Esophagus squamous epithelium (tissue), 5 donors: ENCODE data around the gene FZD10. TPM values are rescaled to one million over a fixed set of nuclear protein-coding genes. Genes with fewer than 3 reads are reported as not detected.

ENCODE experiments used
- DNase-seq: peaks from one replicate; lab custom pipeline; 2025; lab: John Stamatoyannopoulos, UW
- H3K27ac ChIP-seq, 4 donors: fragments of 200-600 bp; sonication (generic); one replicate each; pipeline ENCODE4 v1.5.1; 2016 to 2019; ENCODE audit warnings: mild to moderate bottlenecking in 1 of 4
- H3K27me3 ChIP-seq, 4 donors: fragments of 200-600 bp; sonication (generic); 1 replicate in 3 of 4; 2 replicates in 1 of 4; pipeline versions ENCODE4 v1.5.1 to v1.6.0; 2017 to 2021; ENCODE audit warnings: antibody characterized with exemption in 1 of 4
- H3K36me3 ChIP-seq, 3 donors: fragments of 200-600 bp; sonication (generic); one replicate each; pipeline ENCODE4 v1.5.1; 2016 to 2019
- H3K4me1 ChIP-seq, 3 donors: fragments of 200-600 bp; sonication (generic); one replicate each; pipeline ENCODE4 v1.5.1; 2017 to 2019
- H3K4me3 ChIP-seq, 4 donors: fragments of 200-600 bp; sonication (generic); 1 replicate in 3 of 4; 2 replicates in 1 of 4; pipeline ENCODE4 v1.5.1; 2016 to 2019; ENCODE audit warnings: mild to moderate bottlenecking in 2 of 4, moderate library complexity in 1 of 4
- H3K9me3 ChIP-seq, 3 donors: fragments of 200-600 bp; sonication (generic); one replicate each; pipeline ENCODE4 v1.5.1; 2016 to 2019
- CTCF ChIP-seq, 6 experiments: fragments of 450-650 bp in 4 of 6; fragments of 200-600 bp in 2 of 6; sonication (generic) in 2 of 6; IDR thresholded peaks; one replicate each; pipeline ENCODE4 v1.5.1; 2016 to 2019; ENCODE audit warnings: antibody characterized with exemption in 6 of 6, mild to moderate bottlenecking in 4 of 6, moderate library complexity in 4 of 6
- POLR2A ChIP-seq, 4 donors: fragments of 450-650 bp; IDR thresholded peaks; one replicate each; pipeline ENCODE4 v1.6.1; 2017; ENCODE audit warnings: antibody characterized with exemption in 4 of 4, mild to moderate bottlenecking in 4 of 4, moderate library complexity in 3 of 4
- WGBS, 2 donors: methylation state at CpG; one replicate each; pipeline ENCODE4 v1.1.5; 2018; 5-methylcytosine and 5-hydroxymethylcytosine counted together
- intact Hi-C: fragments of 100-400 bp; cut with DNase I; formaldehyde crosslinking; loops from one replicate; pipeline ENCODE4 v1.15.0; 2022
- total RNA-seq, 4 donors: library from RNA; depleted of rRNA; stranded (reverse); fragments of >200 nt; gene quantifications; one replicate each; pipeline ENCODE4 v1.1.0, GENCODE V29; 2016
- donor health status: DM: yes; HTN: yes; CAD: no.

FZD10 gene
- total RNA-seq, 4 donors from 2014 or later, result 7.2 to 16.3 (median 11.6) TPM

GRCh38 chr12:130141901-130142683 is 20.2 kb upstream of the FZD10 start:
- Histone ChIP-seq H3K36me3 (no peaks in the 10 kb centered on the region), H3K27me3 (peaks cover 0 to 14% (median 0%) of the 10 kb centered on the region in 4 donors), H3K4me1 (peaks cover 0 to 81% (median 21%) of the 10 kb centered on the region in 3 donors), H3K27ac (peak overlapping the region in 3 of 4 donors; percentile 62 to 78 (median 65)), H3K9me3 (no peaks in the 10 kb centered on the region), H3K4me3 (no peak overlapping the region)
- WGBS, 2 donors, result 70 to 100% methylated on average over 1 to 7 of the region's 18 CpGs
- no peak for DNase-seq
- intact Hi-C loops, result no loop called here
- TF ChIP-seq CTCF (IDR thresholded peaks at IDR 0.05) (no peak), POLR2A (IDR thresholded peaks at IDR 0.05) (no peak)

- H3K27ac ChIP-seq, result peak overlapping the region in 3 of 4 donors; percentile 62 to 78 (median 65)
- no peak overlapping the region for H3K4me3 ChIP-seq
- no peak for TF ChIP-seq CTCF (IDR thresholded peaks at IDR 0.05)
- peaks cover 0 to 14% (median 0%) of the 10 kb centered on the region in 4 donors for H3K27me3 ChIP-seq
- no peaks in the 10 kb centered on the region for H3K9me3 ChIP-seq
- intact Hi-C loops, result no loop called here
- no peaks in the 10 kb centered on the region for H3K36me3 ChIP-seq
- DNase-seq, result no peak
- H3K4me1 ChIP-seq, result peaks cover 0 to 75% (median 21%) of the 10 kb centered on the region in 3 donors
- 46 to 48% methylated on average over 9 of the region's 14 CpGs for WGBS, 2 donors
These were observed 19.5 kb upstream of the FZD10 start for GRCh38 chr12:130142736-130143135.

GRCh38 chr12:130143136-130143535 is 19.1 kb upstream of the FZD10 start:
- Histone ChIP-seq H3K9me3 (no peaks in the 10 kb centered on the region), H3K27ac (peak overlapping the region in 3 of 4 donors; percentile 62 to 78 (median 65)), H3K36me3 (no peaks in the 10 kb centered on the region), H3K27me3 (peaks cover 0 to 14% (median 0%) of the 10 kb centered on the region in 4 donors), H3K4me3 (no peak overlapping the region), H3K4me1 (peaks cover 0 to 71% (median 21%) of the 10 kb centered on the region in 3 donors)
- no peak for DNase-seq
- intact Hi-C loops, result no loop called here
- TF ChIP-seq CTCF (IDR thresholded peaks at IDR 0.05) (no peak), POLR2A (IDR thresholded peaks at IDR 0.05) (no peak)
- 37 to 44% methylated on average over 3 to 9 of the region's 9 CpGs for WGBS, 2 donors

GRCh38 chr12:130144256-130144655 is 18.0 kb upstream of the FZD10 start:
- Histone ChIP-seq H3K9me3 (no peaks in the 10 kb centered on the region), H3K4me1 (peaks cover 0 to 59% (median 19%) of the 10 kb centered on the region in 3 donors), H3K4me3 (no peak overlapping the region), H3K27ac (no peak overlapping the region), H3K27me3 (peaks cover 0 to 18% (median 0%) of the 10 kb centered on the region in 4 donors), H3K36me3 (no peaks in the 10 kb centered on the region)
- TF ChIP-seq POLR2A (IDR thresholded peaks at IDR 0.05) (no peak), CTCF (IDR thresholded peaks at IDR 0.05) (no peak)
- intact Hi-C loops, result no loop called here
- 91 to 93% methylated on average over 10 of the region's 10 CpGs for WGBS, 2 donors
- DNase-seq, result no peak

- no peak for DNase-seq
- Histone ChIP-seq H3K27me3 (peaks cover 0 to 22% (median 0%) of the 10 kb centered on the region in 4 donors), H3K27ac (peak overlapping the region in 1 of 4 donors; percentile 45), H3K9me3 (no peaks in the 10 kb centered on the region), H3K4me1 (peaks cover 0 to 45% (median 12%) of the 10 kb centered on the region in 3 donors), H3K4me3 (no peak overlapping the region), H3K36me3 (no peaks in the 10 kb centered on the region)
- no peak for TF ChIP-seq POLR2A (IDR thresholded peaks at IDR 0.05)
- TF ChIP-seq CTCF (IDR thresholded peaks at IDR 0.05), result no peak
- 34 to 51% methylated on average over 7 to 12 of the region's 13 CpGs for whole genome bisulfite sequencing, 2 donors
- intact Hi-C loops, result no loop called here
These were observed 16.5 kb upstream of the FZD10 start for GRCh38 chr12:130145731-130146130.
